ENCODE measurements around the gene GEN1.

Gene GEN1

GRCh38 chr2:17717666-17718065 is 36.3 kb upstream of the GEN1 start:
- POLR2A ChIA-PET = no interaction called here
- TF ChIP-seq CTCF (IDR thresholded peaks at IDR 0.05; ENCODE audit: control extremely low read depth, extremely low read depth, low read depth, missing control alignments) = no peak
- CTCF ChIA-PET = interaction anchor here (0.8 to 3.6 kb wide), 8 partner anchors 11 to 113 kb away, joined by 3 to 50 read pairs (median 4); no protein-coding TSS in a partner anchor
- no peak for DNase-seq (ENCODE audit: extremely low spot score)

- TF ChIP-seq CTCF (IDR thresholded peaks at IDR 0.05; ENCODE audit: control extremely low read depth, extremely low read depth, low read depth, missing control alignments) = no peak
- ChIA-PET CTCF (interaction anchor here (1.0 to 3.6 kb wide), 21 partner anchors 10 to 431 kb away, joined by 3 to 50 read pairs (median 6); no protein-coding TSS in a partner anchor), POLR2A (no interaction called here)
- DNase-seq (ENCODE audit: extremely low spot score) = no peak
These were observed 35.2 kb upstream of the GEN1 start for GRCh38 chr2:17718689-17719088.

GRCh38 chr2:17719562-17720371 is 34.2 kb upstream of the GEN1 start:
- DNase-seq (ENCODE audit: extremely low spot score) = peak; percentile 28
- ChIA-PET CTCF (interaction anchor here (0.7 to 3.6 kb wide), 30 partner anchors 9 to 430 kb away, joined by 3 to 50 read pairs (median 7); no protein-coding TSS in a partner anchor), POLR2A (no interaction called here)
- peak; percentile 50 for TF ChIP-seq CTCF (IDR thresholded peaks at IDR 0.05; ENCODE audit: control extremely low read depth, extremely low read depth, low read depth, missing control alignments)

GRCh38 chr2:17728210-17728609 is 25.7 kb upstream of the GEN1 start:
- POLR2A ChIA-PET = no interaction called here
- TF ChIP-seq CTCF (IDR thresholded peaks at IDR 0.05; ENCODE audit: control extremely low read depth, extremely low read depth, low read depth, missing control alignments) = no peak
- CTCF ChIA-PET = interaction anchor here (2.7 kb wide), 1 partner anchor 9 kb away, joined by 24 read pairs; no protein-coding TSS in a partner anchor
- no peak for DNase-seq (ENCODE audit: extremely low spot score)

- no peak for DNase-seq (ENCODE audit: extremely low spot score)
- ChIA-PET CTCF (interaction anchor here (2.7 kb wide), 1 partner anchor 11 kb away, joined by 24 read pairs; no protein-coding TSS in a partner anchor), POLR2A (no interaction called here)
- TF ChIP-seq CTCF (IDR thresholded peaks at IDR 0.05; ENCODE audit: control extremely low read depth, extremely low read depth, low read depth, missing control alignments) = no peak
These were observed 24.1 kb upstream of the GEN1 start for GRCh38 chr2:17729880-17730279.

- TF ChIP-seq CTCF (IDR thresholded peaks at IDR 0.05; ENCODE audit: control extremely low read depth, extremely low read depth, low read depth, missing control alignments) = no peak
- ChIA-PET POLR2A (no interaction called here), CTCF (interaction anchor here (1.0 to 5.5 kb wide), 4 partner anchors 9 to 43 kb away, joined by 3 to 50 read pairs (median 6); no protein-coding TSS in a partner anchor)
- DNase-seq (ENCODE audit: extremely low spot score) = no peak
These were observed 20.3 kb upstream of the GEN1 start for GRCh38 chr2:17733599-17733998.

Data from GM10248 (cell line).